GM19023 (cell line): ENCODE results near the gene NDST4.

ENCODE experiments used
- ATAC-seq: cut with Tn5 transposase; IDR thresholded peaks from one replicate; pipeline ENCODE4 v1.9.1; 2021; ENCODE audit warnings: mild to moderate bottlenecking, moderate library complexity; ENCODE audit not compliant: unreplicated experiment

NDST4 gene

DNA sequence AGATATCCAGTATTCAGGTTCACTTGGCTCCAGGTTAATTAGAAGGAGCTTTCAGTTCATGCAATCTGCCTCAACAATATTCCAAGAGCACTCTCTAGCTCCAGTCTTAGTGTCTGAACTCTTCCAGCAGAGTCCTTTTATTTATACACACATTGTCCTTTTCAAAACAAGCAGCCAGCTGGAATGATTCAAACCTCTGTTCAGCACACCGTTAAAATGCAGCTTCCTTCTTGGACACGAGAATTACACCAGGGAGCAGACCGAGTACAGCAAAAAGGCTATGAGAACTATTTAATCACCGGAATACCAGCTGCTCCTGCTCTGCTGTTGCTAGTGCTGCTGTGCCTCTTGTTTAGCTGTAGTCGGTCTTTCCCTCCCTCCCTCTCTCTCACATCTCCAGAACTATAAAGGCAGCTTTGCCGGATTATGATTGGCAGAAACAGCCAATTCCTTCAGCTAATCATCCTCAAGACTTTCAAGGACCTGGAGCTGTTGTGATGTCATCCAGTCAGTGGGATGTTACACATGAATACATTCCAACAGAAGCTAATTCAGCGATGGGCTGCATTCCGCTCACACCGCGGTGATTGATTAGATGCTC lies at the start of gene NDST4:
NDST4 (minus strand) TSS at position 115 of the 601 bp plus-strand sequence. CDS start 36,584 bp downstream, outside the sequence.
- ATAC-seq: no peak

DNA sequence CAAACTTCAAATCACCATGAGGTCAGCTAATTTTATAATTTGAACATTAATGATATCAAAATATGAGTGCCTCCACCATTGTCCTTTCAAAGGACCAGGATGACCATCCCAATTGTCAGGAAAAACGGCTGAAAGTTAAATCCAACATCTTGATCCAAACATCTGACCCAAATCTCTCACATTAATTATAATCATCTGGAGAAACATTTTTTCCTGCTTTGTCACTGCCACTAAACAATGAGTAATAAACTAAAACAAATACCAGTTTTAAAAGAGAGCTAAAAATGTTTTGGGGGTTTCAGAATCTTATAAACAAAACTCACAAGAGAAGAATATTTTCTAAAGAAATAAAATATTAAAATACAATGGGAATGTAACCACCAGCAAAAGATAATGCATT lies 45.7 kb upstream of the NDST4 start:
- ATAC-seq: no peak

DNA sequence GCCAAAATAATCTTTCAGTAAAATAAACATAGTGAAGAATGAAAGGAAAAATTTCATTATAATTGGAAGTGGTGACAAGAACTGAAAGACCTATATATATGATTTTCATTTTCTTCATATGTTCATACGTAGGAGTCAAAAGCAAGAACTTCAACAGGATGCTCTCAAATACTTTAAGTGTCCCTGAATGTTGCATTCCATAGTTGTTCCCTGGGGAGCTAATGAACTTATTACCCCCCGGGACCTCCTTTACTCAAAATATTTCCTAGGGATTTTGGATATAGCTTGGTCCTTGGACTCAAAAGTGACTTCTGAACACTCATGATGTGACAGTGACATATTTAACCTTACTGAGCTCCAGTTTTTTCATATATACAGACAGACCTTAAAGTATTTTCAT lies 44.9 kb upstream of the NDST4 start:
- ATAC-seq: no peak

DNA sequence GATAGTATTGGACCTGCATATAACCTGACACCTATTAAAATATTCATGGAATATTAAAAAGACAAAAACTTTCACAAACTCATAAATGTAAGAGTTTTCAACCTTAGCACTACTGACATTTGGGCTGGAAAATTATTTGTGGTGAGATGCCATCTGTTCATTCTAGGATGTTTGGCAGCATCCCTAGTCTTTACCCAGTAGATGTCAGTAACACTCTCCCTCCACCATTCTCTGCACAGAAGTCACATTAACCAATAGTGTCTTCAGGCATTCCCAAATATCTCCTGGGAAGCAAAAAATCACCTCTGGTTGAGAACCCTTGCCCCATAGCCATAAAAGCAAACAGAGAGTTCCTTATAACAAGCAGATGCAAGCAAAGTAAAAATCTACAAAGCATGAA lies 41.4 kb upstream of the NDST4 start:
- no peak for ATAC-seq

DNA sequence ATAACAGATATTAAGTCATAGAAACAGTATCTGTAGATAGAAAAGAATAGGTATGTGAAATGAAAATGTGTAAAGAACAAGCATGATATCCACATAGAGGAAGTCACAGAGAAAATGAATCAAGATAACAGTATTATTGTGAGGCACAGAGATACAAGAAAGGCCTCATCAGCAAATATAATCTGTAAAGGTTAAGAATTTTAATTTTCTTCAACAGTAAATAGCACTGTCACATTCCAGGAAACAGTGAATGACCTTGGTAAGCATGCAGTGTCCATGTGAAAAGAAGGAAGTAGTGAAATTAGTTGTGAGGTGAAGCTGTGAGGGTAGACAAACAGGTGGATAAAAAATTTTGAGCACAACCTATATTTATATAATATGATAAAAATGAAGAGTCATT lies 39.5 kb upstream of the NDST4 start:
- ATAC-seq: no peak

DNA sequence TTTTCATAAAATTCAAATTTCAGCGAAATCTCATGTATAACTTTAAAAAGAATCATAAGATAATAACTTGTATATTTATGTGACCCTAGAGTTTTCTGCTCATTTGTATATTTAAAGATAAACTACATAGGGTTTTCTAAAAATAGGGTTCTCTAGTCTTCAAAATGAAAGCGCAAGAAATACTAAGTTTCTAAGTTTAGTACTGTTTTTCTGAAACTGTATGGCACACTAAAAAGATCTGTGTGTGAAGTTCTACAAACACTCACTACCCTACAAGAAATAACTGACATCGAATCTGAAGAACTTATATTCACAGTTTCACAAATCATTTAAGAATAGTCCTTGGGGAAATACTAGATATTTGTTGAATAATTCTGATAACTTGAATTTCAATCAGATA lies 38.7 kb upstream of the NDST4 start:
- ATAC-seq: peak; percentile 51

DNA sequence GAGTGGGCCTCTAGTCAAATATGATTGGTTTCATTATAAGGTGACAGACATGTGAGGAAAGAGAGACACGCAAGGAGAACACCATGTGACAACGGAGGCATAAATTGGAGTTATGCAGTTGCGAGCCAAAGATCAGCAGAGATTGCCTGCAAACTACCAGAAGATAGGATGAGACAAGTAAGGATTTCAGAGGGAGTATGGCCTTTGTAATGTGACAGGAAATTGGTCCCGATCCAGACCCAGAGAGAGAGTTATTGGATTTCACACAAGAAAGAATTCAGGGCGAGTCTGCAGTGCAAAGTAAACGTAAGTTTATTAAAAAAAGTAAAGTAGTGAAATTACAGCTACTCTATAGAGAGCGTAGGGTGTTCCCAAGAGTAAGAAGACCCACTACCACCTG lies 35.7 kb upstream of the NDST4 start:
- no peak for ATAC-seq

DNA sequence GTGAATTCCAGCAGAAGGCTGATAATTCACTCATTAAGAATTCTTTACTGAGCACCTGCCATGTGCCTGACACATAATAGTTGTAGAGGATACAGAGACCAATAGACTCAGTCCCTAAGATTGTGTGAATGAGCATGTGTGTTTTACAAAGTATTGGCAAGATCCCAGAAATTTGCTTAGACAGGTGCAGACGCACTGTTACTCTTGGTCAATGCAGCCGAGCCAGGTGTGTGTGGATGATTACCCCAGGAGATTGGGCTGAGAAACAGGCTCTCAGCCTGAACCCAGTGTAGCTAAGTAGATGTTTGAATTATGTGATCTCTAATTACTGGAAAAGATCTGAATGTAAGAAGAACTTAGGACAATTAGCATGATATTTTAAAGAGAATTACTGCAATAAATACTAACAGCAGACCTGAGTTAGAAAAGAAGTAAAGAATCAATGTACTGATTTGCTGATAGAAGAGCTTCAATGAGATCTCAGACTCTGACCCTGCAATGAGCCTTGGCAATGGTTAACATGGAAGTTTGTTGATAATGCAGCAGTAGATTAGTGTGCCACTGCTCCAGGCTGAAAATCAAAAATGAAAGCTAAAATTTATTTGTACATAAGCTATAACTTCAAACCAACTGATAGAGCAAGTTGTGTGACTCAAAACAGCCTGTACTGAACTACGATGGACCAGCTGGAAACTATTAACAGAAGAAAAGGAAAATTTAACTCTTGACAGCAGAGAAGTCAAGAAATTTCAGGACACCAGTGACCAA lies 32.2 kb upstream of the NDST4 start:
- no peak for ATAC-seq

DNA sequence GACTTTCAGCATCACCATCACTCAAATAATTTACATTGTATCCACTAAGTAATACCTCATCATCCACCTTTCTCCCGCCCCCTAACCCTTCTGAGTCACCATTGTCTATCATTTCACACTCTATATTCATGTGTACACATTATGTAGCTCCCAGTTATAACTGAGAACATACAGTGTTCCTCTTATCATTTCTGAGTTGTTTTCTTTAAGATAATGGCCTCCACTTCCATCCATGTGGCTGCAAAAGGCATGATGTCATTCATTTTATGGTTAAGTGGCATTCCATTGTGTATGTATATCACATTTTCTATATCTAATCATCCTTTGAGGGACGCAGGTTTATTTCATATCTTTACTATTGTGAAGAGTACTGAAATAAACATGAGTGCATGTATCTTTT lies 14.6 kb upstream of the NDST4 start:
- no peak for ATAC-seq

DNA sequence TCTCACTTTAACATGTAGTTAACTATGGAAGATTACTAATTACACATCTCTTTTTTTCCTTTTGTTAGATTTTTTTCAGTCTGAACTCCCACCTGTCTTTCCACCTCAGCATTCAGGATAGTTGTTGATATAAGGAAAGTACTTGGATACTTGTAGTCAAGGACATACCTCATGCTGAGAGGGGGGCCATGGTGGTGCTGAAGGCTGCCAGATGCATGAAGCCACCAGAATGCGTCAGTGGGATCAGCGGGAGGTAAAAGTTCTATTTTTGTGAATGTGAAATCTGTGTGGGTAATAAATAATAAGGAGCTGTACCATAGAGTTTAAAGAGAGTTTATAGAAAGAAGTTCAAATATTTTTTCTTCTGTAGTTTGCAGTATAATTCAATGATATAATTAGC lies 13.1 kb upstream of the NDST4 start:
- no peak for ATAC-seq

DNA sequence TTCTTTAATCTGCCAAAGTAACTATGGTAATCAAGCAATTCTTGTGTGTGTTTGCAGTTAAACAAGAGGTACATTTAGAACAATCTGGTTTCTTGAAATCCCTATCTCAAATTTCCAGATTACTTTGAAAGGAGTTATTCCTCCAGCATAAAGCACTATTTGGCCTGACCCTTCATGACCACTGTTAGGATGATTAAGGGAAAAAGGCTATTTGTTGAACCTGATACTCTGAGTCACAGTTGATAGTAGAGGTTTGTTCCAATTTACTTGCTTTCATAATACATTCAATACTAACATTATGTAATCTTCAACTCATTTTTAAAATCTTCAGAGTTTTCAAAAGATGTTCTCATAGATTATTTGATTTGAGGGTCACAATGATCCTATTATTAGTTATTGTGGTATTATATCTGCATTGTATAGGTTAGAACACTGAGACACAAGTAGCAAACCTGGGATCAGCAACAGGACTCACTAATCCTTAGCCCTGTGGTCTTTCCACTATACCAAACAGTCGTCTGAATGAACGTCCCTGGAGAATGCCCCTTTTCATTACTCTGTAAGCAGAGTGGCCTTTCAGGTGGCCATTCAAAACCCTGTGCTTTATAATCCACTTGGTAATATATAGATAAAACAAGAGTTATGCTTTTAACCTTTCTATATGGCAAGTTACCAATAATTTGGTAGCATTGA lies 8.1 kb upstream of the NDST4 start:
- ATAC-seq: no peak

DNA sequence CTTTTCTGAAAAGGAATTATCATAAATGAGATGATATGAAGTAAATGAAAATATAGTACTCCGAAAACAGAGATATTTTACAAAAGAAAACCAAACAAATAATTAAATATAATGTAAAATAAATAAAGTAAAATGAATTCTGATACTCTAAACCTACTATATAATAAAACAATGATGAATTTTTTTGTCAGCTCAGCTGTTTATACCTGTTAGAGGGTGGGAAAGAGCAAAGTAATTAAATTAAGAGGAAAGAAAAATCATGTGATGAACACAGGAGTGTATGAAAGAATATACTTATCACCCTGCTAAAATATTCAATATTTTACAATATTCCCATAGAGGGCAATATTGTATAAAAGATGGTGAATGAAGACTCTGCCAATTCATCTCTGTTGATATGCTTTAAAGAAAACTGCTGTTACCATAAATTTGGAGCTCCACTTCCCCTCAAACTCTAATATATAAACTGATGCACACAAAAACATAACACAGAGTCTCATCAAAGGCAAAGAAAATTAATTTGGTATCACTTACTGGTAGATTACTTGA lies 6.5 kb upstream of the NDST4 start:
- no peak for ATAC-seq

DNA sequence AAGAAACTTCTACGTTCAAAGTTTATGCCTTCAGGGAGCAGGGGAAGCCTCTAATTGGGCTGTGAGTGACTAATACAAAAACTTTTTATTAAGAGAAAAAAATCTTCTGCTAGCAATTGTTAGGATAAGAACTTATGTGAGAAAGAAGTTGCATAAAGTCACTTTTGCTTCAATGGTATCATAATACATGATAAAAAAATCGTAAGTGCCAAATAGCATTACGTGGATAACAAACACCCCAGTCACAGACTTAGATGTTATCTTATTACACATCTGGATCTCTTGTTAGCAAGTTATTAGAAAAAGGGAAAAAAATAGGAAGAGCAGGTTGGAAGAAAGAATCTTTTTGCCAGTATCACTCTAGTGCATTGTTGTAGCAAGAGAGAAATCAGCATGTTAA lies 4.2 kb upstream of the NDST4 start:
- no peak for ATAC-seq

DNA sequence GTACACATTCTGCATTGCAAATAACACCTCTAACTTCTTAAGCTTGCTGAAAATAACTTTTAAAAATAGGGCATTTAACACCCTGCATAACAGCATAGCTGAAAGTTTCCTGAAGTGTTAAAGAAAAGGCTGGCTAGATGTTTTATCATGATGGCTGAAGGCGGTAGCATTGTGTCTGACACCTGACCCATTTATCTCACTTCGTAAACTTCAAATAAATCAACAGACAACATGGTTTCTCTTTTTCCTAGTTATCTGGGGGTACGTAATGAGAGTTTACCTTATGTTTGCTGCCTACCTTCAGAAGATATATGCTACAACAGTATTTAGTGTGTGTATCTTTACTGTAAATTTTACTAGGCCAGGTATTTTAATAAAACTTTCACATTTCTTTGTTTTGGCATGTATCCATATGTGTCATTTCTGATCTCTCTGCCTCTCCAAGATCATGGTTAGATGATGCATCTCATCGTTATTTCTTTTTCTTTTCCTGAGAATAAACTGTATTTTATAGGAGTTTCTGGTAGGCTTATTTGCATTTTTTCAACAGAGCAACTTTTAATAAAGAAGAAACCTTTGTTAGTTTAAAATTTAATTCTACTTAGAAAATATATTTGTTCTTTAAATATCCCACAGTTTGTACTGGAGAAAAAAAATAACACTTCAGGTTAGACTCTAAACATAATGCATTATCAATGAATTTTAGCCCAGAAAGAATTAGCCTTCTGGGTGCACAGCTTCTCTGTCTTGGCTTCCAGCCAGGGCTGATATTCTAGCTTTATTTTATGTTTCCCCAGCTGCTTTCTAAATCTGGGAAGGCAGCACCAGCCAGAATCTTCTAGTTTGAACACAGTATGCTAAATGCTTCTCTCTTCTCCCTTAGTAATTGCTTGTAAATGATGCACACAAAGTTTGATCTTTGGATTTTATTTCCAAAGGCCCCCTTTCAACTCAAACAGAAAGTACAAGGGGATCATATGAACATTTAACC lies 2.9 kb downstream of the NDST4 start:
- ATAC-seq: no peak

DNA sequence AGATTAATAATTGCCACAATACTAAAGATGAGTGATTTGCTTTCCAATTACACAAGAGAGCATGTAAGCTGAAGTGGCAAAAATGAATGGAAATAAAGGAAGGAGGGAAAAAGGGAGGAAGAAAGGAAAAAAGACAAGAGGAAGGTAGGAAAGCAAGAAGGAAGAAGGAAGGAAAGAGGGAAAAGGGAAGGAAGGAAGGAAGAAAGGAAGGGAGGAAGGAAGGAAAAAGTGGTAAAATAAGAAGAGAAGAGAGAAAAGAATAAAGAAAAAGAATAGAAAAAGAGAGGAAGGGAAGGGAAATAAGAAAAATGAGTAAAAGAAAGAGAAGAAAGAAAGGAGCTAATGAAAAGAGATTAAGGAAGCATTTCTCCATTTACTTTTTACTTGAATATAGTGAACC lies 4.6 kb downstream of the NDST4 start:
- ATAC-seq: no peak

DNA sequence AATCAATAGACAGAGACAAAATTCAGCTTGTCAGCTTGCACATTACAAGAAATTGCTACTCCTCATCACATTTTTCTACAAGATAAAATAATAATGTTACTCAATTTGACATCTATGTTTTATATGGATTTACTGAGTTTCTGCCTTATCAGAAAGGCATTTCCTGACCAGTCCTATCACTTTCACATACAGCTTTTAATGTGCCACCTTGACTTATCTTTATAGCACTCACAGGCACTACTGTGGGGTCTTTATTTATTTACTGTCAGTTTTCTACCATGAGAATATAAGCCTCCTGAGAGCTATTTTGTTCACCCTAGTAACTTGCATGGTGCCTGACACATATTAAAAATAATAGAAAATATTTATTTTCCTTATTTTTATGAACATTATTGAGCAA lies 6.0 kb downstream of the NDST4 start:
- no peak for ATAC-seq

DNA sequence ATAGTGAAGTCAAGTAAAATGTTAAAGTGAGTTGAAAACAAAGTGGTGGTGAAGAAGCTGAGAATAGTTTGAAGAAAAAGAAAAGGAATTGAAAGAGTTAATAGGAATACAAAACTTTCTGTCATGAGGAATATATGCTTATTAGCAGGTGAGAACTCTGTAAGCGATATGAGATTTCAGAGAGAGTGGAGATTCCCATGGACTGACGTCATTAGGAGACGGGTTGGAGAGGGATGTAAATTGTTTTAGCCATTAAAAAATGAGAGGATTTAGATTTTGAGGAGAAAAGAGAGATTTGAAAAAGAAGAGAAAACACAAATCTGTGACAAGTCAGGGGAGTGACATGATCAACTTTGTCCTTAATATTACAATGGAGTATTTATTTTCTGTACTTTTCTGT lies 11.7 kb downstream of the NDST4 start:
- no peak for ATAC-seq

DNA sequence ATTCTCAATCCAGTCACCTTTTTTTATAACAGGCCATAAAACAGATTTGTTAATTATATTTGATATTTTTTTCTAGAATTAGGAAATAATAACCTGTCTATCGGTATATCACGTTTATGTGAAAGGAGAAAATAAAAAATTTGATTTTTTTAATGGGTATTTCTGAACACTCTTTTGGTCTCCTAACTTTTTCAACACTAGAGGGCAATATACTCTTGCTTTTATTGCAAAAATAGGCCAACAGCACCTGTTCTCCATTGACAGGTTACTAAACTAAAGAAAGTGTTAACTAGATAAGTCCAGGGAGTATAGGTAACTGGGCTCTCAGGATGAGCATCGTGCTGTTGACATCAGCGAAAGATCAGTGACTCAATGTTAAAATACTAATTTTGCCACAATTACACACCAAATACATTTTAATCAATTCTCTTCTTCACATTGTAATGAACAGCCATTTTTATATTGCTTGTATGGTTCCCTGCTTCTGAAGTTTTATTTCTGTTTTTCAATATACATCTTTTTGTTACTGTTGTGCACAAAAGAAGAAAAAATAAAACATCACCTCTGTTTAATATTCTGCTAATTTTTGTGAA lies 22.8 kb downstream of the NDST4 start:
- ATAC-seq: no peak

DNA sequence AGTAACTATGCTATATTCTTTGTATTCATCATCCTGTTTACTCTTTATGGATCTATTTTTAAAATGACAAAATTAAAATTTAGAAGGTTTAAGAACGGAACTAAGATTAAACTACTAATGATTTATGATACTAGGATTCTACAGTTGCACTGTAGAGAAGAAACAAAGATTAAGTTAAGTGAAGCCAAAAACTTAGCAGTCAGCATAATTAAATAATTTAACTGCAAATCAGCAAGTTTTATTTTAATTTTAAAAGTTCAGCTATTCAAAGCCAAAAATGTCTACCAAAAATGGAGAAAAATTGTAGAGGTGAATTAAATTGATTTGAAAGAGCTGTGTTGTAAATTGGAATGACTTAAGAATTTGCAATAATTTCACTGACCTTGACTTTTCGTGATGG lies 30.8 kb downstream of the NDST4 start:
- ATAC-seq: no peak

DNA sequence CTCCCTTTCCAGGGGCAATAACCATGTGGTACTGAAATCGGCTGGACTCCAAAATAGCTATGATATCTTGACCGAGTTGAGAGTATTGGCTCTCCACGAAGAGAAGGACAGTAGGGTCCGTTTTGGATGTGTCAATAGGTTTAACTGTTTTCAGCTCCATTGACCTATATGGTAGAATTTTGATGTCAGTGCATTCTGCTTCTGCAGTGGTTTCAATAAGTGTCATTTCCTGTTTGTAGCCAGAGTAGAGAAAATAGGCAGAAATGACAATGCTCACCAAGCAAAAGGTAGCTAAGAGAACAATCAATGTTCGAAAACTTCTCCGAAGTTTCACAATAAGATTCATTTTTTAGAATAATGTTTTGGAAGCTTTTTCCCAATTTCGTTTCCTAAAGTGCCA lies 36.7 kb downstream of the NDST4 start:
- ATAC-seq: no peak
